SJCRH30 (cell line): ENCODE data around the gene GDF15. TPM values are rescaled to one million over a fixed set of nuclear protein-coding genes. Genes with fewer than 3 reads are reported as not detected.
"Not testable (repeated sequence)": the region's sequence is repeated elsewhere in the genome, so short reads cannot be mapped to it uniquely, and the experiment has no call there.

Experiments used
- DNase-seq, 2 experiments: peaks; one replicate each; pipeline ENCODE4 v3.0.0-alpha.2; 2015 to 2020
- H3K27ac ChIP-seq: fragments of 250-450 bp; sonication (Bioruptor Pico); 2 replicates; pipeline ENCODE4 v1.5.1; 2020; ENCODE audit warnings: mild to moderate bottlenecking, moderate library complexity
- H3K27me3 ChIP-seq: fragments of 250-450 bp; sonication (Bioruptor Pico); 2 replicates; pipeline ENCODE4 v1.5.1; 2020; ENCODE audit warnings: mild to moderate bottlenecking, moderate library complexity
- H3K36me3 ChIP-seq: fragments of 250-450 bp; sonication (Bioruptor Pico); 2 replicates; pipeline ENCODE4 v1.5.1; 2020; ENCODE audit warnings: mild to moderate bottlenecking, moderate library complexity
- H3K4me1 ChIP-seq: fragments of 250-450 bp; sonication (Bioruptor Pico); 2 replicates; pipeline ENCODE4 v1.5.1; 2020; ENCODE audit warnings: mild to moderate bottlenecking, moderate library complexity
- H3K4me3 ChIP-seq: fragments of 250-450 bp; sonication (Bioruptor Pico); 2 replicates; pipeline ENCODE4 v1.5.1; 2020; ENCODE audit warnings: mild to moderate bottlenecking, moderate library complexity
- H3K9me3 ChIP-seq: fragments of 250-450 bp; sonication (Bioruptor Pico); replicated peaks from 2 replicates; pipeline ENCODE4 v1.5.1; 2020; ENCODE audit warnings: mild to moderate bottlenecking, moderate library complexity
- total RNA-seq: library from RNA; depleted of rRNA; stranded (reverse); fragments of >200 nt; shearing (Covaris generic); gene quantifications from 2 replicates; pipeline ENCODE4 v1.2.3, GENCODE V29; 2014

Gene GDF15
- total RNA-seq, 1 experiment from 2014 or later: 27.1 TPM

DNA sequence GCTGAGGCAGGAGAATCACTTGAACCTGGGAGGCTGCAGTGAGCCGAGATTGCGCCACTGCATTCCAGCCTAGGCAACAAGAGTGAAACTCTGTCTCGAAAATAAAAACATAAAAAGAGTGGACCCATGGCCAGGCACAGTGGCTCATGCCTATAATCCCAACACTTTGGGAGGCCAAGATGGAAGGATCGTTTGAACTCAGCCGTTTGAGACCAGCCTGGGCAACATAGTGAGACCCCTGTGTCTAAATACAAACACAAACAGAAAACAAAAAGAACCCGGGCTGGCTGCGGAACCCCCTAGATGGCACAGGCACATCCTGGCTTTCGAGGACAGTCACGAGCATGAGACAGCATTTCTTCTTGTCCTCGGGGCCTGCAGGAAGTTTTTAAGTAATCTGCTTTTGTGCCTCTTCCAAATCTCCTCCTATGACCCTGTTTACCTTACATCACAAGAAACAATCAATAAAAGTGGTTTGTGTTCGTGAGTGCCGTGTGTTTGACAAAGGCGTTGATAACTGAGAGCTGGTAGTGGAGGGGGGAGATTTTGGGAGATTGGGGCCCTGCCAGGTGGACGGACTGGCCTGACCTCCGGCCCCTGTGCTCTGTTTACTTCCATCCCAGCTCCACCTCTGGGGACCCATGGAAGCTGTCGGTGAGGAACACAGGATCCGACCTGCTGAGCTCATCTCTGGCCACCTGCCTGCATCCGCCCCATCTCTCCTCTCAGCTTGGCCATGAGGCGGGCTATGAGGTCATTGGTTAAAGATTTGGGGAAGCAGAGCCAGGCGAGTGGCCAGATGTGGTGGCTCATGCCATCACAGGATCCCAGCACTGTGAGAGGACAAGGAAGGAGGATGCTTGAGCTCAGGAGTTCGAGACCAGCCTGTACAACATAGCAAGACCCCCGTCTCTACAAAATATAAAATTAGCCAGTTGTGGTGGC is 5.9 kb upstream of the GDF15 start:
- peak; percentile 71 to 72 for DNase-seq
- H3K36me3 ChIP-seq: no peaks in the 10 kb centered on the region
- H3K27me3 ChIP-seq: no peaks in the 10 kb centered on the region
- no peaks in the 10 kb centered on the region for H3K9me3 ChIP-seq
- no peak overlapping the region for H3K27ac ChIP-seq
- no peak overlapping the region for H3K4me3 ChIP-seq
- peaks cover 23% of the 10 kb centered on the region for H3K4me1 ChIP-seq

DNA sequence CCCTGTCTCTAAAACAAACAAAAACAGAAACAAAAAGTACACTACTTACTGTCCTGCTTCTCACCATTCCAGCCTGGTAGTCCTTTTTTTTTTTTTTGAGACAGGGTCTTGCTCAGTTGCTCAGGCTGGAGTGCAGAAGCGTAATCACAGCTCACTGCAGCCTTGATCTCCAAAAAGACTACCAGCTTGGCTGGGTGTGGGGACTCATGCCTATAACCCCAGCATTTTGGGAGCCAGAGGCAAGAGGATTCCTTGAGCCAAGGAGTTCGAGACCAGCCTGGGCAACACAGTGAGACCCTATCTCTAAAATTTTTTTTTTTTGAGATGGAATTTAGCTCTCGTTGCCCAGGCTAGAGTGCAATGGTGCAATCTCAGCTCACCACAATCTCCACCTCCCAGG is 5.1 kb upstream of the GDF15 start:
- no peak overlapping the region for H3K4me3 ChIP-seq
- DNase-seq: no peak
- H3K9me3 ChIP-seq: no peaks in the 10 kb centered on the region
- H3K27me3 ChIP-seq: no peaks in the 10 kb centered on the region
- no peaks in the 10 kb centered on the region for H3K36me3 ChIP-seq
- H3K4me1 ChIP-seq: peaks cover 18% of the 10 kb centered on the region
- H3K27ac ChIP-seq: no peak overlapping the region

DNA sequence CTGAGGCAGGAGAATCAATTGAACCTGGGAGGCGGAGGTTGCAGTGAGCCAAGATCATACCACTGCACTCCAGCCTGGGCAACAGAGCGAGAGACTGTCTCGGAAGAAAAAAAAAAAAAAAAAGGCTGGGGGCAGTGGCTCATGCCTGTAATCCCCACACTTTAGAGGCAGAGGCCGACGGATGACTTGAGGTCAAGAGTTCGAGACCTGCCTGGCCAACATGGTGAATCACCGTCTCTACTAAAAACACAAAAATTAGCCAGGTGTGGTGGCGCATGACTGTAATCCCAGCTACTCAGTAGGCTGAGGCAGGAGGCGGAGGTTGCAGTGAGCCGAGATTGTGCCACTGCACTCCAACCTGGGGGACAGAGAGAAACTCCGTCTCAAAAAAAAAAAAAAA is 2.3 kb upstream of the GDF15 start:
- H3K4me3 ChIP-seq, H3K36me3 ChIP-seq, DNase-seq, H3K27ac ChIP-seq, H3K9me3 ChIP-seq, H3K27me3 ChIP-seq: not testable (repeated sequence)
- peaks cover 14% of the 10 kb centered on the region for H3K4me1 ChIP-seq

DNA sequence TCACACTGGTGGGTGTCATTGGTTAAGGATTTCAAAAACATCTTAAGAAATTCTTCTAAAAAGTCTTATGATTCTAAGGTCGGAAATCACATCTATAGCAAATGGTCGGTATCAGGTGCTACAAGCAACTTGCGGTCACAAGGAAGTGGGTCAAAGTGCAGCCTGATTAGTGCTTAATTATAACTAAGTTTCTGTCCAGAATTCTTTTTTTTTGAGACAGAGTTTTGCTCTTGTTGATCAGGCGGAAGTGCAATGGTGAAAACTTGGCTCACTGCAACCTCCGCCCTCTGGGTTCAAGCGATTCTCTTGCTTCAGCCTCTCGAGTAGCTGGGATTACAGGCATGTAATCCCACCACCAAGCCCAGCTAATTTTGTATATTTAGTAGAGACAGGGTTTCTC is 1.2 kb upstream of the GDF15 start:
- Histone ChIP-seq H3K4me1 (peaks cover 14% of the 10 kb centered on the region), H3K36me3 (peaks cover 12% of the 10 kb centered on the region), H3K27ac (no peak overlapping the region), H3K4me3 (no peak overlapping the region), H3K9me3 (no peaks in the 10 kb centered on the region), H3K27me3 (no peaks in the 10 kb centered on the region)
- no peak for DNase-seq

DNA sequence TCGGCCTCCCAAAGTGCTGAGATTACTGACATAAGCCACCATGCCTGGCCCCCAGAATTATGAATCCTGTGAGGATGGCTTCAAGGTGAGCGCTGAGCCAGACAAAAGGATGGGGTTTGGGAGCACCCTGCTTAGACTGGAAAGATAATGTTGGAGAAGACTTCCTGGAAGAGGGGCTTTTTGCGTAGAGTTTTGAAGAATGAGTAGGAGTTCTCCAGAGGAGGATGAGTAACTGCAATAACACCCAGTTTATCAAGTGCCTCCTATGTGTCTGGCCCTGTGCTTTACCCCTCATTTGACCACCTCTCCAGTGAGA is 641 bp upstream of the GDF15 start:
- Histone ChIP-seq H3K27ac (no peak overlapping the region), H3K27me3 (no peaks in the 10 kb centered on the region), H3K4me3 (no peak overlapping the region; the same call in 1 of the 2 replicates), H3K4me1 (peaks cover 10% of the 10 kb centered on the region), H3K9me3 (no peaks in the 10 kb centered on the region), H3K36me3 (peaks cover 14% of the 10 kb centered on the region)
- DNase-seq: no peak

DNA sequence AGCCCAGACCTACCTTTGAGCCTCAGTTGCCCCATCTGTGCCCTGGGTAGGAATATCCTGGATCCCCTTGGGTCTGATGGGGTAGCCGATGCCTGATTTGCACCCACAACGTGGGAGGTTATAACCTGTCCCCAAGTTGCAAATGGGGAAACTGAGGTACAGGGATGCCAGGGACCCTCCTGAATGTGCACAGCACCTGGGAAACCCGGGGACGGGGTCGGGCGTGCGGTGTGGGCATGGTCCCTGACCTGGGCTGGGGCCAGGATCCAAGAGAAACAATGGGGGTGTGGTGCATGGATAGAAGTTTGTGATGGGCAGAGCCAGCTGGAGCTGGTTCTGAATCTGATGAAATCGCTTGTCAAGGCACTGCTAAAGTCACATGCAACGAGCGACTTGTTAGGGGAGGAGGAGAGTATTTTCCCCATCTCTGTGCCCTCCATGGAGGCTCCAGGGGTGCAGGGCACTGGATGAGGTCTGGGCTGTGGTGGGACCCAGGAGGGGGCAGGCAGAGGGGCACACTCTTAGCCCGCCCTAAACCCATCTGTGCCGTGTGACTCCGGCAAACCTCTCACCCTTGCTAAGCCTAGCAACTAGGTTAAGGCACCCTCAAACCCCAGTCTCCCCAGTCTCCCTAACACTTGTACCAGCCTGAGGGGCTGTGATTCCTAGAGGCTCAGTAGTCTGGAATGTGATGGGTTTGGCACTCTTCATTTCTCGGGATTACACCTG is 749 bp downstream of the GDF15 start:
- peak overlapping the region; percentile 91 for H3K27ac ChIP-seq
- H3K4me3 ChIP-seq: peak overlapping the region; percentile 71
- peak; percentile 85 to 91 for DNase-seq
- H3K4me1 ChIP-seq: peaks cover 10% of the 10 kb centered on the region
- no peaks in the 10 kb centered on the region for H3K27me3 ChIP-seq
- H3K36me3 ChIP-seq: peaks cover 14% of the 10 kb centered on the region
- H3K9me3 ChIP-seq: no peaks in the 10 kb centered on the region

DNA sequence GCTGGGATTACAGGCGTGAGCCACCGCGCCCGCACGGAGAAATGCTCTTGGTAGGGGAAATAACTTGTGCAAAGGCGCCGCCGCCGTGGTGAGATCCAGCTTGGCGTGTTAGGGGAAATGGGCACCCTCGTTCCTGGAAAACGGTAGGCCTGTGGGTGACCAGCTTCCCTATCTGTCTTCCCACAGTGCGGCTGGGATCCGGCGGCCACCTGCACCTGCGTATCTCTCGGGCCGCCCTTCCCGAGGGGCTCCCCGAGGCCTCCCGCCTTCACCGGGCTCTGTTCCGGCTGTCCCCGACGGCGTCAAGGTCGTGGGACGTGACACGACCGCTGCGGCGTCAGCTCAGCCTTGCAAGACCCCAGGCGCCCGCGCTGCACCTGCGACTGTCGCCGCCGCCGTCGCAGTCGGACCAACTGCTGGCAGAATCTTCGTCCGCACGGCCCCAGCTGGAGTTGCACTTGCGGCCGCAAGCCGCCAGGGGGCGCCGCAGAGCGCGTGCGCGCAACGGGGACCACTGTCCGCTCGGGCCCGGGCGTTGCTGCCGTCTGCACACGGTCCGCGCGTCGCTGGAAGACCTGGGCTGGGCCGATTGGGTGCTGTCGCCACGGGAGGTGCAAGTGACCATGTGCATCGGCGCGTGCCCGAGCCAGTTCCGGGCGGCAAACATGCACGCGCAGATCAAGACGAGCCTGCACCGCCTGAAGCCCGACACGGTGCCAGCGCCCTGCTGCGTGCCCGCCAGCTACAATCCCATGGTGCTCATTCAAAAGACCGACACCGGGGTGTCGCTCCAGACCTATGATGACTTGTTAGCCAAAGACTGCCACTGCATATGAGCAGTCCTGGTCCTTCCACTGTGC is 2.4 kb downstream of the GDF15 start:
- peaks cover 14% of the 10 kb centered on the region for H3K36me3 ChIP-seq
- H3K4me3 ChIP-seq: no peak overlapping the region
- peak in 1 of 2 experiments; percentile 52 for DNase-seq
- peaks cover 4% of the 10 kb centered on the region; the same call in 1 of the 2 replicates for H3K4me1 ChIP-seq
- no peaks in the 10 kb centered on the region for H3K27me3 ChIP-seq
- H3K27ac ChIP-seq: no peak overlapping the region
- no peaks in the 10 kb centered on the region for H3K9me3 ChIP-seq

DNA sequence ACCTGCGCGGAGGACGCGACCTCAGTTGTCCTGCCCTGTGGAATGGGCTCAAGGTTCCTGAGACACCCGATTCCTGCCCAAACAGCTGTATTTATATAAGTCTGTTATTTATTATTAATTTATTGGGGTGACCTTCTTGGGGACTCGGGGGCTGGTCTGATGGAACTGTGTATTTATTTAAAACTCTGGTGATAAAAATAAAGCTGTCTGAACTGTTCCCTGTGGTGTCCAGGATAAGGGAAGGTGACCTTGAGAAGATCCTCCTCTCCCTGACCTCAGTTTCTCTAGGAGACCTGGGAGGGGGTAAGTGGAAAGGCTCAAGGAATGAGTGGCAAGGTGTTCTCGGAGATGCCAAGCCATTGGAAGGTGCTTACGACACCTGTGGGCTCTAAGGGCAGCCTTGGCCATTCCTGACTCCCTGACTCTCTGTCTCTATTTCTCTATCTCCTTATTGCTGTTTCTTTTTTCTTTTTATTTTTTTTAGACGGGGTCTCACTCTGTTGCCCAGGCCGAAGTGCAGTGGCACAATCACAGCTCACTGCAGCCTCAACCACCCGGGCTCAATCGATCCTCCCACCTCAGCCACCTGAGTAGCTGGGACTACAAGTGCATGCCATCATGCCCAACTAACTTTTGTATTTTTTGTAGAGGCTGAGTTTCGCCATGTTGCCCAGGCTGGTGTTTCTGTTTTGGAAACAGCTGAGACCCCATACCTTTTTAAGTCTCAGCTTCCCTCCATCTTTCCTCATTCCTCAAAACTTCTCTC is 3.2 kb downstream of the GDF15 start:
- Histone ChIP-seq H3K4me1 (peaks cover 2% of the 10 kb centered on the region; the same call in 1 of the 2 replicates), H3K4me3 (no peak overlapping the region), H3K27ac (no peak overlapping the region), H3K27me3 (no peaks in the 10 kb centered on the region), H3K36me3 (peaks cover 14% of the 10 kb centered on the region), H3K9me3 (no peaks in the 10 kb centered on the region)
- no peak for DNase-seq

DNA sequence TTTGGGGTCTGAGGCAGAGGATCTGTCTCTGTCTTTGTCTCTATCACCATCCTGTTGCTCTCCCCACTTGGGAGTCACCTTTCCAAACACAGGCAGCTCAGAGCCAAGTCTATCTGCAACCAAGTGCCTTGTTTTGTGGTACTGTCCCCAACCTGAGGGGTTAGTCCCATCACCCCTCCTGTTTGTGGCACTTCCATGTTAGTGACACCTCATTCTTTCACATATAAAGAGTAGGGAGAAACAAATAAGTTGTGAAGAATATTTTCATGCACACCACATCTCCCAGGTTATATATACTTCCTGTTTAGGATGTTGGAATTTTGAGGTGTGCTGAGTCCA is 3.7 kb downstream of the GDF15 start:
- Histone ChIP-seq H3K4me1 (peaks cover 2% of the 10 kb centered on the region; the same call in 1 of the 2 replicates), H3K27me3 (no peaks in the 10 kb centered on the region), H3K27ac (no peak overlapping the region), H3K9me3 (no peaks in the 10 kb centered on the region), H3K4me3 (no peak overlapping the region), H3K36me3 (peaks cover 14% of the 10 kb centered on the region)
- no peak for DNase-seq

DNA sequence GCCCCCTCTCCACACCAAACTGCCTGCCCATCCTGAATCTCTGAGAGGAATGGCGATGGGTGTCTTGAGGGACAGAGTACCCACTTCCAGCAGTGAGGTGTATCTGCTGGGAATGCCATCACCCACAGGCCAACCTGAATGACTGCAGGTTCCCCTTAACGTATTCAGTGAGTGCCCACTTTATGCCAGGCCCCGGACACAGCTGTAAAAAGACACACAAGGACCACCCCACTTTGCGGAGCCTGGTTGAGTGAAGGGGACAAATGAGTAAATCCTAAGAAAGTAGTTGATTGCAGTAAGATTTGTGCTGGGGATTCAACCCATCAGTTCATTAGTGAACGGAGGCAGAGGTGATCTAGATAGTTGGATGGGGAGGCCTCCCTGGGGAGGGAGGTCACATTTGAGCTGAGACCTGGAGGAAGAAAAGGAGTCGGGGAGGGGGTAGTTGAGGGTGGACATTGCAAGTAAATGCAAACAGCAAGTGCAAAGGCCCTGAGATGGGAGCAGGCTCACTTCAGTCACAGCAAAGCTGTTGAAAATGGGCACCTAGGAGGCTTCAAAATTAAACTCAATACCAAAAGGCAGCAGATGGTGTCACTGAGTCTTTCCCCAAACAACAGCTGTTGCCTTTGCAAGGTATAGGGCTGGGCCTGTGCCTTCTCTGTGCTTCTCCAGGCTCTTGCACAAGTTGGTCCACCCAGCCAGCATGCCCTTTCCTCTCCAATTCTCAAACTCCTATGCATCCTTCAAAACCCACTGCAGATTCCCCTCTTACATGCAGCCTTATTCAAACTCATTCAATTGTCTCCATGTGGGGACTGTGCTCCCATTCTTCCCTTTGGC is 4.3 kb downstream of the GDF15 start:
- Histone ChIP-seq H3K4me1 (peaks cover 2% of the 10 kb centered on the region; the same call in 1 of the 2 replicates), H3K27ac (no peak overlapping the region), H3K9me3 (no peaks in the 10 kb centered on the region), H3K27me3 (no peaks in the 10 kb centered on the region), H3K4me3 (no peak overlapping the region), H3K36me3 (peaks cover 14% of the 10 kb centered on the region)
- peak in 1 of 2 experiments; percentile 43 for DNase-seq

DNA sequence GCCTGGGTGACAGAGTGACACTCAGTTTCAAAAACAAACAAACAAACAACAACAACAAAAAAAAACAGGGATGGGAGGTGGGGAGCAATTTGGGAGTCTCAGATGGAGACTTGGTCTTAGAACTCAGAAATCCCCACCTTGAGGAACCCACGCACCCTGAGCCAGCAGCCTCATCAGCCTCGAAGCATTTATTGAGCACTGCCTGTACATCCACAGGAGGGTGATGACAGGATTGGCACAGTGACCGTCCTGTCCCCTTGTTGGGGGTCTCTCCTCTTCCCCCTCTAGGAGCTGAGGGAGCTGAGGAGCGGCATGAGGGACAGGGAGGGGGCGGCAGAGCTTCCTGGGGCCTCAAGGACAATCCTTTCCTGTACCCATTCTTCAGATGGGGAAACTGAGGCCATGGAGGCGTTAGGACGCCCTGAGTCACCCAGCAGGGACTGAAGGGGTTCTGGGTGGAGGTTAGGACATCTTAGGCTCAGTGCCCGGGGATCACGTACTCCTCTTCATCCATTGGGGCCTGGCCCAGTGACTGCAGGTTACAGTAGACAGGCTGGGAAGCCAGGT is 5.6 kb downstream of the GDF15 start:
- H3K9me3 ChIP-seq: no peaks in the 10 kb centered on the region
- peaks cover 5% of the 10 kb centered on the region; the same call in 1 of the 2 replicates for H3K27me3 ChIP-seq
- H3K36me3 ChIP-seq: peaks cover 14% of the 10 kb centered on the region
- no peak overlapping the region for H3K4me3 ChIP-seq
- no peak for DNase-seq
- peaks cover under 1% of the 10 kb centered on the region; the same call in 1 of the 2 replicates for H3K4me1 ChIP-seq
- no peak overlapping the region for H3K27ac ChIP-seq

DNA sequence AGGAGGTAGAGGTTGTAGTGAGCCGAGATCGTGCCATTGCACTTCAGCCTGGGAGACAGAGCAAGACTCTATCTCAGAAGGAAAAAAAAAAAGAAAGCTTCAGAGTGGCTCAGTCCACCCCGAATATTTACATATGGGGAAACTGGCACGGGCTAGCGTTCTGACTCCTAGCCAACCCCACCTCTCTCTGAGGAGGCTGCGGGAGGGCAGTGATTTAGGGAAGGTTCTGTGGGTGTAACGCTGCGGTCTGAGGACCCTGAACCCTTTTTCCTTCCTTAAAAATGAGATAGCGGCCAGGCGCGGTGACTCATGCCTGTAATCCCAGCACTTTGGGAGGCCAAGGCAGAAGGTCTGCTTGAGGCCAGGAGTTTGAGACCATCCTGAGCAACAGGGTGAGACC is 6.5 kb downstream of the GDF15 start:
- Histone ChIP-seq H3K27me3 (peaks cover 14% of the 10 kb centered on the region; the same call in 1 of the 2 replicates), H3K36me3 (peaks cover 14% of the 10 kb centered on the region), H3K27ac (no peak overlapping the region), H3K4me3 (no peak overlapping the region), H3K9me3 (no peaks in the 10 kb centered on the region), H3K4me1 (no peaks in the 10 kb centered on the region; the same call in 1 of the 2 replicates)
- DNase-seq: no peak

DNA sequence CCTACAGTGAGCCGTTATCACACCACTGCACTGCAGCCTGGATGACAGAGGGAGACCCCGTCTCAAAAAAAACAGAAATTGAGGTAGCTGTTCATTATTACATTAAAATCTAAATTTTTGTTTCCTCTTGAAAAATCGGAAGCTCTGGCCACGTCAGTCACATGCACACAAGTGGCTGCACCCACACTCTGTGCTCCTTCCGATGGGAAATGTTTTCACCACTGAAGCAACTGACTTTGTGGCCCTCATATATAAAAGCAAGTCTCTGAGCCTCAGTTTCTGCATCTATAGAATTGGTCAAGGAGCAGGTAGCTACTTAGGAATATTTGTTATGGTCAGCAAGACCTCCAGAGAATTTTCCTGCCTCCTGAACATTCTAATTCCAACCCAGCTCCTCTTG is 7.0 kb downstream of the GDF15 start:
- Histone ChIP-seq H3K27me3 (peaks cover 19% of the 10 kb centered on the region; the same call in 1 of the 2 replicates), H3K9me3 (no peaks in the 10 kb centered on the region), H3K27ac (no peak overlapping the region), H3K36me3 (peaks cover 14% of the 10 kb centered on the region), H3K4me3 (no peak overlapping the region), H3K4me1 (no peaks in the 10 kb centered on the region; the same call in 1 of the 2 replicates)
- no peak for DNase-seq
